Mesodermal cell (in vitro differentiated cells): ENCODE data around the gene CECR2.
A peak's percentile ranks its signal among the peaks of the same experiment; 100 is the strongest.
"Not testable (repeated sequence)": the region's sequence is repeated elsewhere in the genome, so short reads cannot be mapped to it uniquely, and the experiment has no call there.

Experiments
- H3K27ac ChIP-seq: 2 replicates; pipeline ENCODE4 v1.7.0; 2013; ENCODE audit warnings: mild to moderate bottlenecking, low read depth, low read length, moderate library complexity; ENCODE audit not compliant: severe bottlenecking
- H3K36me3 ChIP-seq: 2 replicates; pipeline ENCODE4 v1.7.1; 2013; ENCODE audit warnings: mild to moderate bottlenecking, low read length, moderate library complexity; ENCODE audit not compliant: control insufficient read depth, insufficient read depth
- H3K4me1 ChIP-seq: one replicate; pipeline ENCODE4 v1.7.1; 2013; ENCODE audit warnings: mild to moderate bottlenecking, low read length; ENCODE audit not compliant: insufficient read depth, control insufficient read depth, poor library complexity, severe bottlenecking
- H3K4me3 ChIP-seq: 2 replicates; pipeline ENCODE4 v1.7.0; 2013; ENCODE audit warnings: low read length, control low read depth, mild to moderate bottlenecking; ENCODE audit not compliant: insufficient read depth, poor library complexity, severe bottlenecking; ENCODE audit errors: extremely low read depth
- H3K9me3 ChIP-seq: 2 replicates; pipeline ENCODE4 v1.7.1; 2013; ENCODE audit warnings: mild to moderate bottlenecking, low read length, moderate library complexity; ENCODE audit not compliant: control insufficient read depth
- WGBS, 2 experiments: methylation state at CpG; one replicate each; pipeline ENCODE4 v1.1.5; 2013; ENCODE audit warnings: missing lambda C conversion rate in 2 of 2; ENCODE audit not compliant: insufficient coverage in 2 of 2; 5-methylcytosine and 5-hydroxymethylcytosine counted together

CECR2 gene

DNA sequence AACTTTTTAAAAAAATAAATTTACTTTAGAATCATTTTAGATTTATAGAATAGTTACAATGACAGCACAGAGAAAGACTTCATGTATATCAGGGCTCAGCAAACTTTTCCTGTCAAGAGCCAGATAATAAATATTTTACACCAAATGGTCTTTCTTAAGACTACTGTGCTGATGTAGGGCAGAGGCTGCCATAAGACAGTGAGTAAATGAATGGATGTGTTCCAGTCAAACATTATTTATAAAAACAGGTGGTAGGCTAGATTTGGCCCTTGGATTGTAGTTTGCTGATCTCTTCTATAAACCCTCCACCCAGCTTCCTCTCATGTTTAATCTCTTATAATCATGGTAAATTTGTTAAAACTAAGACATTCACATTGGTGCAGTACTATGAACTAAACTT lies 33.0 kb downstream of the CECR2 start:
- H3K4me3 ChIP-seq = no peak overlapping the region
- H3K4me1 ChIP-seq = peaks cover 4% of the 10 kb centered on the region
- no peak overlapping the region for H3K27ac ChIP-seq
- no peaks in the 10 kb centered on the region for H3K36me3 ChIP-seq
- H3K9me3 ChIP-seq = no peaks in the 10 kb centered on the region

DNA sequence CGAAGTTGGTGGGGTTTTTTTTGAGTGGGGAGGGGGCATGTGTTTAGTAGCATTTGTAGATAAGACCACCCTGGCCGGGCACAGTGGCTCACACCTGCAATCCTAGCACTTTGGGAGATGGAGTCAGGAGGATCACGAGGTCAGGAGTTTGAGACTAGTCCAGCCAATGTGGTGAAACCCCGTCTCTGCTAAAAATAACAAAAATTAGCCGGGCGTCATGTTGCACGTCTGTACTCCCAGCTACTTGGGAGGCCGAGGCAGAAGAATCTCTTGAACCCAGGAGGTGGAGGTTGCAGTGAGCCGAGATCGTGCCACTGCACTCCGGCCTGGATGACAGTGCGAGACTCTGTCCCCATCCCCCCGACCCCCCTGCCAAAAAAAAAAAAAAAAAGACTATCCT lies 34.6 kb downstream of the CECR2 start:
- no peaks in the 10 kb centered on the region for H3K9me3 ChIP-seq
- H3K4me1 ChIP-seq = no peaks in the 10 kb centered on the region
- H3K4me3 ChIP-seq = no peak overlapping the region
- H3K36me3 ChIP-seq = no peaks in the 10 kb centered on the region
- no peak overlapping the region for H3K27ac ChIP-seq
- WGBS, 2 experiments = 96 to 99% methylated on average over 7 of the region's 13 CpGs

DNA sequence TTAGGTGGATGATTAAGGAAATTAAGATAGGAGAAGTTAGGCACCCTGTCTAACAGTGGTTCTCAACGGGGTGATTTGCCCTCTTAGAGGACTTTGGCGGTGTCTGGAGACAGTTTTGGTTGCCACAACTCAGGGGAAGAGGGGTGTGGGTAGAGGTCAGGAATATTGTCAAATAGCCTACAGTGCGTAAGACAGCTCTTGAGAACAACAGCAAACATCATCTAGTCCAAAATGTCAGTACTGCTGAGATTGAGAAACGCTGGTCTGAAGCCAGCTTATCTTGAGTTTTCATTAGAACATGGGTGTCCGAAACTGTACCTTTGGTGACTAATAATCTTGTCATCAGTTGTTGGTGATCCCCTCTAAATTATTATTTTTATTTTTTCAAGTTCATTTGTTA lies 38.4 kb downstream of the CECR2 start:
- H3K36me3 ChIP-seq = peaks cover 3% of the 10 kb centered on the region
- H3K9me3 ChIP-seq = no peaks in the 10 kb centered on the region
- WGBS, 2 experiments = 93 to 97% methylated on average over 3 to 5 of the region's 5 CpGs
- H3K4me3 ChIP-seq = no peak overlapping the region
- no peak overlapping the region for H3K27ac ChIP-seq
- peaks cover 17% of the 10 kb centered on the region for H3K4me1 ChIP-seq

DNA sequence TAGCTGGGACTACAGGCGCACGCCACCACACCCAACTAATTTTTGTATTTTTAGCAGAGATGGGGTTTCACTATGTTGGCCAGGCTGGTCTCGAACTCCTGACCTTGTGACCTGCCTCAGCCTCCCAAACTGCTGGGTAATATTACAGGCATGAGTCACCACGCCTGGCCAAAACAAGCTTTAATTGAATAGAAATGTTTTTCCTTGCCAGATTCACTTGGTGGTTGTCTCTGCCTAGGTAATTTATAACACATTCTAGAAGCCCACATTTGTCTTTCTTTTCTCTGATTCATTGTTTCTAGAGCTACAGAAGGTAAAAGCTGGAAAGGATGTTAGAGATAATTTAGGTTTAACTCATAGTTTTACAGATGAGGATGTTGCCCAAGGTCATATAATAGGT lies 41.3 kb downstream of the CECR2 start:
- no peaks in the 10 kb centered on the region for H3K9me3 ChIP-seq
- H3K36me3 ChIP-seq = peaks cover 3% of the 10 kb centered on the region
- no peak overlapping the region for H3K27ac ChIP-seq
- no peak overlapping the region for H3K4me3 ChIP-seq
- 83 to 88% methylated on average over 1 to 2 of the region's 4 CpGs for WGBS, 2 experiments
- H3K4me1 ChIP-seq = peaks cover 19% of the 10 kb centered on the region

DNA sequence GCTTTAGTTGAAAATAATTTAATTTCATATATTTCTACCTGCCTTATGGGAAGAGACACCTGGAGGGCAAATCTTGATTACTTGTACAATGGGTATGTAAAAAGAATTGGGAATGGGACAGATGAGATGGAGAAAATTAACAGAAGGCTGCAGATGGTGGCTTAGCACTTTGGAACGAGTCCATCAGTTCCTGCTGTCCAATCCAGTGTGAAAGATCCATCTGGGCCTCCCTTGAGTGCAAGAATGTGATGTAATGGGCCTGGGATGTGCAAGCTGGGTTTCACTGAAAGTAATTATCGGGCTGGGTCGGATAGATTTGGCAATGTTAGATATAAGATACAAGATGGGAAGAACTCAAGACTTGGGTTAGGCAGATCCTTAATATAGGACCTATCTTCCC lies 42.0 kb downstream of the CECR2 start:
- H3K27ac ChIP-seq = no peak overlapping the region
- peaks cover 19% of the 10 kb centered on the region for H3K4me1 ChIP-seq
- 90 to 100% methylated on average over 1 of the region's 3 CpGs for WGBS, 2 experiments
- peaks cover 3% of the 10 kb centered on the region for H3K36me3 ChIP-seq
- H3K4me3 ChIP-seq = no peak overlapping the region
- H3K9me3 ChIP-seq = no peaks in the 10 kb centered on the region

DNA sequence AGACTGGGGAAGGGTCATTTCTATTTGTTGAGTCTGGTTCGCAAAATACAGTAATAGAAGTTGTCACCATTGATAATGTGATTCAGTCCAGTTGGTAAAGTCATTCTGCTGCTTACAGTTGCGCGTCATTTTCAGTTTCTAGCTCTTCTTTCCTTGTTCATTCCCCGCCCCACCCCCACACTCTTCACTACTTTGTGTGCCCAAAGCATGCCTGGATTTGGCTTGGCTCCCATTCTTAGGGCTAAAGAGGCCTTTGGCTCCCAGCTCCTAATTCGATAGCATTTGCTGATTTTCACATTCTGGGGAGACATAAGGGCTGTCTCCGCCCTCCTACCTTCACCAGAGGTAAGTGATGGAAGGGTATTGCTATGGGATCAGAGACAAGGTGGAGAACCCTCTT lies 43.0 kb downstream of the CECR2 start:
- peaks cover 19% of the 10 kb centered on the region for H3K4me1 ChIP-seq
- H3K4me3 ChIP-seq = no peak overlapping the region
- WGBS, 2 experiments = 91 to 93% methylated on average over 4 to 5 of the region's 6 CpGs
- peak overlapping the region; percentile 23 for H3K27ac ChIP-seq
- H3K9me3 ChIP-seq = no peaks in the 10 kb centered on the region
- peaks cover 3% of the 10 kb centered on the region for H3K36me3 ChIP-seq

DNA sequence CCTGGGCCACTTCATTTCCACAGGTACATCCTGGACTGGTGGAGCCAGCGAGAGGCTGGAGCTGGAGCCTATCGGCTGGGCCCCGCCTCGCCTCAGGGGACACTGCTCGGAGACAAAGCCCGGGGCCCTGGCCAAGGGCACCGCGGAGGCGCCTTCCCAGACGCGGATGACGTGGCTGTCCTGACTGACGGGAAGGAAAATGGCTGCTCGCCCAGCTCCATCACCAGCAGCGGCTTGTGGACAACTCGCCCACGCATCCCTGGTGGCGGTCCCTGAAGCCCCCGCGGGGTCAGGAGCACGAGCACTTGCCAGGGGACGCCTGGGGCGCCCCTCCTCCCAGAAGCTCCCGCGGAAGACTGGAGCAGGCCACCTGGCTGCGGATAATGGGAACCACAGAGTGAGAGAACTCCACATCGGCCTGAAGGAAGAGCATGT lies 49.6 kb downstream of the CECR2 start:
- H3K9me3 ChIP-seq = no peaks in the 10 kb centered on the region
- WGBS, 2 experiments = 94 to 95% methylated on average over 17 to 27 of the region's 27 CpGs

DNA sequence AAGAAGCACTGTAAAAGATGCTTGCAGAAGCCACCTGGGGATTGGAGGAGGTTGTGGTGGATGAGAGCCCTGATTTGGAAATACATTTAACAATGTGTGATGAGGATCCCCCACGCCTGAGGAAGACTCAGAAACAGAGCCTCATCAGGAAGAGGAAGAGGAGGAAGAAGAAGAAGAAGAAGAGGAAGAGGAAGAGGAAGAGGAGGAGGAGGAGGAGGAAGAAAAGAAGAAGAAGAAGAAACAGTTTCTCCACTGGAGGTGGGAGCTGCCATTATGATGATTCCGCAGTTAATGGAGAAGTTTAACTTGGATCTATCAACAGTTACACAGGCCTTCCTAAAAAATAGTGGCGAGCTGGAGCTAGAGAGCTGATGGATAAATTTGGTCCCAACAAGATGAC lies 50.1 kb downstream of the CECR2 start:
- Histone ChIP-seq H3K36me3 (peaks cover 13% of the 10 kb centered on the region), H3K27ac (no peak overlapping the region), H3K4me3 (no peak overlapping the region), H3K4me1 (peaks cover 12% of the 10 kb centered on the region), H3K9me3 (no peaks in the 10 kb centered on the region)
- 80 to 90% methylated on average over 1 of the region's 3 CpGs for WGBS, 2 experiments

More for the DNA sequence above, 49.6 kb downstream of the CECR2 start:
- Histone ChIP-seq H3K4me1 (peaks cover 12% of the 10 kb centered on the region), H3K27ac (no peak overlapping the region), H3K4me3 (no peak overlapping the region), H3K36me3 (peaks cover 13% of the 10 kb centered on the region)

DNA sequence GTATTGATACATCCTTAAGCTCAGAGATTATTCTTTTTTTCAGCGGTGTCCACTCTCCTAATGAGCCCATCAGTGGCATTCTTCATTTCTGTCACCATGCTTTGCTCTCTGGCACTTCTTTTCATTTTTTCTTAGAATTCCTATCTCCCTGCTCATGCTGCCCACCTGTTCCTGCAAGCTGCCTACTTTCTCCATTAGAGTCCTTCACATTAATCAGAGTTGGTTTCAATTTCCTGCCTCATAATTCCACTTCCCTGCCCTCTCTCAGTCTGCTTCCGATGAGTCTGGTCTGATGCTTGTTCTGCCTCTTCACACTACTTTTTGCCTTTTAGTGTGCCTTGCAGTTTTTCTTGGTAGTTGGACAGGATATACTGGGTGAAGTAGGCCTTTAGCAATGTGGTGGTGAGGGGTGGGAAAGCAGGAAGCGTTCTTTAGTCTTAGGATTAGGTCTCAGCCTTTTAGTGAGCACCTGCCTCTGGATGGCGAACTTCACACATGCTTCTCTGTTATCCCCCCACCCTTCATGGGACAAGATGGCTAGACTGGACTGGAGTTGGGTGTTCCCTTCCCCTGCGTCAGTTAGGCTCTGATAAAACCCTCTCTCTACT lies 53.6 kb downstream of the CECR2 start:
- Histone ChIP-seq H3K27ac (peak overlapping the region; percentile 49), H3K4me3 (no peak overlapping the region), H3K36me3 (peaks cover 13% of the 10 kb centered on the region), H3K9me3 (no peaks in the 10 kb centered on the region), H3K4me1 (peaks cover 12% of the 10 kb centered on the region)
- 92 to 100% methylated on average over 1 to 2 of the region's 5 CpGs for WGBS, 2 experiments

DNA sequence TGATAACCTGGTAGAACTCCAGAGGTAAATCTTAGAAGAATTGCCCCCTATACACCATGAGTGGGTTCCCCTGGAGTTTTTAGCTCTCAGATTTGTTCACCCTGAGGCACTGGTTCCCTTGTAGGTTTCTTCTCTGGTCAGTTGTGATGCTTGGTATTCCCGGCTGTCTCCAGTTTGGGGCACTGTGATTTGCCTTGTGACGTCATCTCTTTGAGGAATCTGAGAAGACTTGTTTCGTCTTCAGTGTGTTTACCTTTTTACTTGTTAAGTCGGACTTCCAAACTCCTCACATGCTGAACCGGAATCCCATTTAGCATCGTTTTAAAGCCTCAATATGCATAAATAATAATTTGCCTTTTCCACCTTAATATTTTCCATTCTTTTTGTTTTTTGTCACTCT lies 54.4 kb downstream of the CECR2 start:
- WGBS, 2 experiments = 92 to 98% methylated on average over 5 to 6 of the region's 6 CpGs
- H3K36me3 ChIP-seq = peaks cover 7% of the 10 kb centered on the region
- H3K9me3 ChIP-seq = no peaks in the 10 kb centered on the region
- peaks cover 12% of the 10 kb centered on the region for H3K4me1 ChIP-seq
- no peak overlapping the region for H3K27ac ChIP-seq
- no peak overlapping the region for H3K4me3 ChIP-seq

DNA sequence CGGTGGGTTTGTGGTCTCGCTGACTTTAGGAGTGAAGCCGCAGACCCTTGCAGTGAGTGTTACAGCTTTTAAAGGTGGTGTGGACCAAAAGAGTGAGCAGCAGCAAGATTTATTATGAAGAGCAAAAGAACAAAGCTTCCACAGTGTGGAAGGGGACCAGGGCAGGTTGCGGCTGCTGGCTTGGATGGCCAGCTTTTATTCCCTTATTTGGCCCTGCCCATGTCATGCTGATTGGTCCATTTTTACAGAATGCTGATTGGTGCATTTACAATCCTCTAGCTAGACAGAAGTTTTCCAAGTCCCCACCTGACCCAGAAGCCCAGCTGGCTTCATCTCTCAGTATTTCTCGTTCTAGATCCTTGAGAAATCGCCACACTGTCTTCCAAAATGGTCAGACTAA lies 58.3 kb downstream of the CECR2 start:
- H3K36me3 ChIP-seq, H3K4me3 ChIP-seq, H3K9me3 ChIP-seq, H3K27ac ChIP-seq: not testable (repeated sequence)
- H3K4me1 ChIP-seq = peaks cover 38% of the 10 kb centered on the region
- WGBS, 2 experiments = 81 to 83% methylated on average over 6 of the region's 6 CpGs
